Stomach (tissue), 9 donors: ENCODE results near the gene CLEC4G. TPM values are rescaled to one million over a fixed set of nuclear protein-coding genes. Genes with fewer than 3 reads are reported as not detected.

Source experiments
- DNase-seq, 2 donors: peaks; one replicate each; pipeline versions ENCODE4 v3.0.0 to v3.0.0-alpha.2; 2013 to 2019
- H3K27ac ChIP-seq, 5 donors: fragments of 200-600 bp in 4 of 5; sonication (generic) in 4 of 5; one replicate each; pipeline ENCODE4 v1.5.1; 2013 to 2019; ENCODE audit warnings: mild to moderate bottlenecking in 1 of 5, moderate library complexity in 1 of 5
- H3K27me3 ChIP-seq, 3 donors: fragments of 200-600 bp; sonication (generic); one replicate each; pipeline ENCODE4 v1.5.1; 2017 to 2019; ENCODE audit warnings: mixed run types in 1 of 3
- H3K36me3 ChIP-seq, 4 donors: fragments of 200-600 bp; sonication (generic); 1 replicate in 3 of 4; 2 replicates in 1 of 4; pipeline ENCODE4 v1.5.1; 2016 to 2019
- H3K4me1 ChIP-seq, 4 donors: fragments of 200-600 bp; sonication (generic); one replicate each; pipeline ENCODE4 v1.5.1; 2016 to 2019
- H3K4me3 ChIP-seq, 4 donors: fragments of 200-600 bp; sonication (generic) in 3 of 4; one replicate each; pipeline ENCODE4 v1.5.1; 2016 to 2019; ENCODE audit warnings: mild to moderate bottlenecking in 1 of 4
- H3K9me3 ChIP-seq, 4 donors: fragments of 200-600 bp; sonication (generic); one replicate each; pipeline ENCODE4 v1.5.1; 2016 to 2019
- CTCF ChIP-seq, 7 experiments: fragments of 450-650 bp in 4 of 7; fragments of 200-600 bp in 3 of 7; sonication (generic) in 3 of 7; IDR thresholded peaks; one replicate each; pipeline ENCODE4 v1.5.1; 2016 to 2019; ENCODE audit warnings: antibody characterized with exemption in 7 of 7, control low read depth in 2 of 7, mild to moderate bottlenecking in 1 of 7
- EP300 ChIP-seq: sonication (generic); formaldehyde crosslinking; IDR thresholded peaks from one replicate; pipeline ENCODE4 v1.6.1; 2017; ENCODE audit warnings: antibody characterized with exemption
- POLR2A ChIP-seq, 4 donors: fragments of 450-650 bp; IDR thresholded peaks; one replicate each; pipeline ENCODE4 v1.6.1; 2016; ENCODE audit warnings: antibody characterized with exemption in 4 of 4, control low read depth in 2 of 4, mild to moderate bottlenecking in 1 of 4, moderate library complexity in 1 of 4
- POLR2AphosphoS5 ChIP-seq, 3 donors: sonication (generic); formaldehyde crosslinking; IDR thresholded peaks; one replicate each; pipeline ENCODE4 v1.6.1; 2016; ENCODE audit warnings: antibody characterized with exemption in 3 of 3
- whole genome bisulfite sequencing, 5 donors: extraction: QIAGEN DNeasy Blood & Tissue Kit in 3 of 5; methylation state at CpG; one replicate each; pipeline versions ENCODE4 v1.1.5 to v1.1.7; 2013 to 2018; 5-methylcytosine and 5-hydroxymethylcytosine counted together
- intact Hi-C: fragments of 100-400 bp; cut with DNase I; formaldehyde crosslinking; loops from one replicate; pipeline ENCODE4 v1.15.1; 2023; ENCODE audit warnings: low total_unique reads
- polyA plus RNA-seq, 3 donors: library from polyadenylated mRNA; stranded (reverse); fragments of 200-250 nt; gene quantifications; one replicate each; pipeline ENCODE4 v1.2.3, GENCODE V29; 2013
- total RNA-seq, 5 donors: library from RNA; depleted of rRNA; stranded (reverse); fragments of >200 nt; gene quantifications; one replicate each; pipeline versions ENCODE4 v1.1.0 to v1.2.3, GENCODE V29; 2014 to 2016
- donor health status: healthy with polysubstance abuse.
- donor health status: Bipolar disorder and iron deficiency.
- donor health status: healthy.

The CLEC4G gene
- total and polyA plus RNA-seq, 8 donors: 0.25 to 1.2 (median 0.69) TPM; not detected in 4

DNA sequence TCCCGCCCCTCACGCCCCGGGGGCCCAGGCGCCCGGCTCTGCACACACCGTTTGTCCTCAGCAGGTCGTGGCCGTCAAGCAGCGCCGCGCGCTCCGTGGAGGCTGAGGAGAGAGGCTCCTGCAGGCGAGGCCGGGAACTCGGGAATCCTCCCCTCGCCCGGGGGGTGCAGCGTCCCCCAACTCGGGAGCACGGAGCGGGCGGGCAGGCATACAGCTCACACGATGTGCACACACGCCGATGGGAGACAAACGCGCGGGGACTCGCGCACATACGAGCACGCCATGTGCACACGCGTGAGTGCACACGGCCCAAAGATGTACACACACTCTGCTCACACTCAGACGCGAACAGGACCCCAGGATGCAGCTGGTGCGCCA is 703 bp downstream of the CLEC4G start:
- no peak for DNase-seq
- 50 to 67% (median 62%) methylated on average over 35 to 39 of the region's 39 CpGs for WGBS, 5 donors
- H3K4me1 ChIP-seq: peaks cover 0 to 18% (median 10%) of the 10 kb centered on the region in 4 donors
- H3K27ac ChIP-seq: no peak overlapping the region
- H3K9me3 ChIP-seq: no peaks in the 10 kb centered on the region
- intact Hi-C loops: no loop called here
- no peak for TF ChIP-seq POLR2A (IDR thresholded peaks at IDR 0.05)
- no peak for TF ChIP-seq CTCF (IDR thresholded peaks at IDR 0.05)
- TF ChIP-seq EP300: no peak
- no peak for TF ChIP-seq POLR2AphosphoS5 (IDR thresholded peaks at IDR 0.05)
- H3K27me3 ChIP-seq: peaks cover 12 to 84% (median 42%) of the 10 kb centered on the region in 3 donors
- H3K4me3 ChIP-seq: no peak overlapping the region
- no peaks in the 10 kb centered on the region for H3K36me3 ChIP-seq

DNA sequence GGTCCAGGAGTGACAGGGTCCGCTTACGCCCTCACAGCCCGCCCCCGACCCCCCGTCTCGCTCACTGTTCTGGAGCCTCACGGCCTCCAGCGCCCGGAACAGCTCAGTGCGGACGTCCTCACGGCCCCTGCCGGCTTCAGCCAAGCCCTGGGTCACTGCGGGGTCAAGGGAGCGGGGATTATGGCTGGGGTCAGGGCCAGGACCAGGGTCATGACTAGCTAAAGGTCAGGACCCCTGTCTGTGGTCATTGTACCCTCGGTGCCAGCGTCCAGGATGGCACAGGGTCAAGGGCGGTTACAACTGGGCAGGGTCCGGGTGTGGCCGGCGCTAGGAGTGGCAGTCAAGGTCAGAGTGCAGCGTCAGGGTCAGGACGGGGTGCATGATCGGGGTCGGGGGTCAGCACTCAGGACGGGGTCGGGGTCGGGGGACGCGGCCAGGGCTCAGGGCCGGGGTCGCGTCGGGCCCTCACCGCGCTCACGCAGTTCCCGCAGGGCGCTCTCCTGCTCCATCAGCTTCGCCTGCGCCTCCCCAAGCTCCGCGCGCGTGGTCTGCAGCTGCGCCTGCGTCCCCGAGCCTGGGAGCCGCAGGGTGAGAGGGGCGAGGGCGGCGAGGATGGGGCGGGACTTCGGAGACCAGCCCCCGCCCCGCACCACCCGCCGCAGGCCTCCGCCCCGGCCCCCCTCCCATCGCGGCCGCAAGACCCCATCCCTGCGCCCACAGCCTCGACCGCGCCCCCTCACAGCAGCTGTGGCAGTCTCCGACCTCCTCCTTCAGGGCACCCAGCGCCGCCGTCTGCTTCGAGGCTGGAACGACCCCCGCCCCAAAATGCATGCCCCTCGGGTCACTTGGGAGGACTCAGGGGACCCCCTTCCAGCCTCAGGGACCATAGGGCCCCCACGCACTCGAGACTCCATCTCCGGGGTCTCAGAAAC is 1.4 kb downstream of the CLEC4G start:
- Histone ChIP-seq H3K9me3 (no peaks in the 10 kb centered on the region), H3K4me3 (no peak overlapping the region), H3K36me3 (no peaks in the 10 kb centered on the region), H3K27me3 (peaks cover 12 to 84% (median 42%) of the 10 kb centered on the region in 3 donors), H3K4me1 (peaks cover 0 to 18% (median 10%) of the 10 kb centered on the region in 4 donors), H3K27ac (no peak overlapping the region)
- TF ChIP-seq EP300: no peak
- TF ChIP-seq POLR2A (IDR thresholded peaks at IDR 0.05): no peak
- intact Hi-C loops: no loop called here
- 6 to 10% (median 6%) methylated on average over 8 to 78 of the region's 78 CpGs for WGBS, 5 donors
- DNase-seq: no peak

DNA sequence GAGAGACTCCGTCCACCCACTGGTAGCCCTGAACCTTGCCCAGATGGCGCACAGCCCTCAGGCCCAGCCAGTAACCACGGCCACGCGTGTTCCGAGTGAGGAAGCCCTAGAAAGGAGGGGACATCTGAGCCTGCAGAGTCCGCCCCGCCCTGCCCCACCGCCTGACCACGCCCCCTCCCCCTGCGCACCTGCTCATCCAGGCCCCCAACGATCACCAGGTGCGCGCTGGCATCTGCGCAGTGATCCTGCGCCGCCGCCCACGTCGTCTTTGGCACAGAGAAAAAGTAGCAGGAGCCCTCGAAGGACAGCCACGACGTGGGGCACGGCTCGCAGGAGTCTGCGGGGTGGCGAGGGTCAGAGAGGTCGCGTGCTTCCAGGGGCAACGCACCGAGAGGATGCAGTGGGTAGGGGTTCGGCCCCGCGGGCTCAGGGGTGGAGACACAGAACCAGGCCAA is 2.1 kb downstream of the CLEC4G start:
- no peak overlapping the region for H3K27ac ChIP-seq
- no peaks in the 10 kb centered on the region for H3K36me3 ChIP-seq
- no peak for DNase-seq
- intact Hi-C loops: no loop called here
- 5 to 9% (median 7%) methylated on average over 24 to 34 of the region's 34 CpGs for WGBS, 5 donors
- H3K9me3 ChIP-seq: no peaks in the 10 kb centered on the region
- H3K4me3 ChIP-seq: no peak overlapping the region
- H3K27me3 ChIP-seq: peaks cover 12 to 87% (median 42%) of the 10 kb centered on the region in 3 donors
- TF ChIP-seq POLR2AphosphoS5 (IDR thresholded peaks at IDR 0.05): no peak
- H3K4me1 ChIP-seq: peaks cover 0 to 18% (median 10%) of the 10 kb centered on the region in 4 donors

- TF ChIP-seq POLR2AphosphoS5 (IDR thresholded peaks at IDR 0.05) (no peak), CTCF (IDR thresholded peaks at IDR 0.05) (no peak), EP300 (no peak), POLR2A (IDR thresholded peaks at IDR 0.05) (no peak)
Observed at GRCh38 chr19:7729211-7729610, 2.7 kb downstream of the CLEC4G start.

DNA sequence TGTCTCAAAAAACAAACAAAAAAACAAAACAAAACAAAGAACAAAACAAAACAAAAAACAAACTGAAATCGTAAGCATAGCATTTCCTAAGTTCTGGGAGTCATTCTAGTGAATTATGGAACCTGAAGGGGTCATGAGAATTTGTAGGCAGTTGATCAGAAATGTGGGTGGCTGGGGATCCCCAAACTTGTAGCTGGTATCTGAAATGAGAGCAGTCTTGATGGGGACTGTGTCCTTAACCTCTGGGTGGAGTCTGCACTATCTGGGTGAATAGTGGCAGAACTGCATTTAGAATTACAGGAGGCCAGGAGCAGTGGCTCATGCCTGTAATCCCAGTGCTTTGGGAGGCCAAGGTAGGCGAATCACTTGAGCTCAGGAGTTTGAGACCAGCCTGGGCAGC is 6.1 kb downstream of the CLEC4G start:
- no peak overlapping the region for H3K27ac ChIP-seq
- WGBS, 5 donors: 41 to 69% (median 47%) methylated on average over 2 of the region's 2 CpGs
- H3K27me3 ChIP-seq: peaks cover 12 to 77% (median 26%) of the 10 kb centered on the region in 3 donors
- TF ChIP-seq POLR2A (IDR thresholded peaks at IDR 0.05): no peak
- TF ChIP-seq CTCF (IDR thresholded peaks at IDR 0.05): no peak
- TF ChIP-seq POLR2AphosphoS5 (IDR thresholded peaks at IDR 0.05): no peak
- TF ChIP-seq EP300: no peak
- DNase-seq: no peak
- peaks cover 0 to 17% (median 9%) of the 10 kb centered on the region in 4 donors for H3K4me1 ChIP-seq
- intact Hi-C loops: no loop called here
- H3K9me3 ChIP-seq: no peaks in the 10 kb centered on the region
- H3K4me3 ChIP-seq: no peak overlapping the region
- H3K36me3 ChIP-seq: no peaks in the 10 kb centered on the region

More at GRCh38 chr19:7729211-7729610, 2.7 kb downstream of the CLEC4G start:
- Histone ChIP-seq H3K27me3 (peaks cover 12 to 84% (median 42%) of the 10 kb centered on the region in 3 donors), H3K27ac (no peak overlapping the region), H3K9me3 (no peaks in the 10 kb centered on the region), H3K4me3 (no peak overlapping the region), H3K4me1 (peaks cover 0 to 18% (median 10%) of the 10 kb centered on the region in 4 donors), H3K36me3 (no peaks in the 10 kb centered on the region)
- WGBS, 5 donors: 14 to 21% (median 17%) methylated on average over 16 of the region's 16 CpGs
- no peak for DNase-seq
- intact Hi-C loops: no loop called here
